ENCODE measurements around the gene PIBF1. TPM values are rescaled to one million over a fixed set of nuclear protein-coding genes. Genes with fewer than 3 reads are reported as not detected.
"Not testable (repeated sequence)": the region's sequence is repeated elsewhere in the genome, so short reads cannot be mapped to it uniquely, and the experiment has no call there.

Gene PIBF1
- total and polyA plus RNA-seq, 12 donors = 3.9 to 24.7 (median 16.5) TPM

DNA sequence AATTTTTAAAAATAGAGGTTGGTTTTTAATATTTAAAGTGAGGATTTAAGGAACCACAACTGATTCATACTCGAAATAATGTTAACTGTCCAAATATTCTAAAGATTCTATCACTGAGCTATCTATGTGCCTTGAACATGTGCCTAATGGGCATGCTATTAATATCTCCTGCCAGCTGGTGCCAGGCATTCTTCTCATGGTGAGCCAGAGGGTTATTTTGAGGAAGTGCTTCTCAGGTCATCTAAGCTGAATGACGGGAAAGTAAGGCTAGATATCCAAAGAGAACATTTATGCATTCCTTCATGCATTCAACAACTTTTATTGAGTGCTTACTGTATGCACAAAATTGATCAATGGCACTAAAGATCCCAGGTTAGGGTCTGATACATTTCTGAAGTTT lies 138.2 kb downstream of the PIBF1 start:
- Histone ChIP-seq H3K27me3 (no peaks in the 10 kb centered on the region), H3K4me3 (no peak overlapping the region), H3K27ac (no peak overlapping the region), H3K36me3 (replicated peaks in 1 of 2) (no peaks in the 10 kb centered on the region), H3K4me1 (replicated peaks in 1 of 2) (no peaks in the 10 kb centered on the region), H3K9me3 (replicated peaks in 1 of 3) (no peaks in the 10 kb centered on the region)
- no peak for DNase-seq
- intact Hi-C loops (cut with DNase I) = no loop called here
- WGBS, 4 donors = 34 to 68% (median 56%) methylated on average over 2 of the region's 2 CpGs
- TF ChIP-seq, protein P1, sequence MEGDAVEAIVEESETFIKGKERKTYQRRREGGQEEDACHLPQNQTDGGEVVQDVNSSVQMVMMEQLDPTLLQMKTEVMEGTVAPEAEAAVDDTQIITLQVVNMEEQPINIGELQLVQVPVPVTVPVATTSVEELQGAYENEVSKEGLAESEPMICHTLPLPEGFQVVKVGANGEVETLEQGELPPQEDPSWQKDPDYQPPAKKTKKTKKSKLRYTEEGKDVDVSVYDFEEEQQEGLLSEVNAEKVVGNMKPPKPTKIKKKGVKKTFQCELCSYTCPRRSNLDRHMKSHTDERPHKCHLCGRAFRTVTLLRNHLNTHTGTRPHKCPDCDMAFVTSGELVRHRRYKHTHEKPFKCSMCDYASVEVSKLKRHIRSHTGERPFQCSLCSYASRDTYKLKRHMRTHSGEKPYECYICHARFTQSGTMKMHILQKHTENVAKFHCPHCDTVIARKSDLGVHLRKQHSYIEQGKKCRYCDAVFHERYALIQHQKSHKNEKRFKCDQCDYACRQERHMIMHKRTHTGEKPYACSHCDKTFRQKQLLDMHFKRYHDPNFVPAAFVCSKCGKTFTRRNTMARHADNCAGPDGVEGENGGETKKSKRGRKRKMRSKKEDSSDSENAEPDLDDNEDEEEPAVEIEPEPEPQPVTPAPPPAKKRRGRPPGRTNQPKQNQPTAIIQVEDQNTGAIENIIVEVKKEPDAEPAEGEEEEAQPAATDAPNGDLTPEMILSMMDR (IDR thresholded peaks at IDR 0.05) = no peak
- no peak for TF ChIP-seq POLR2A (IDR thresholded peaks at IDR 0.05)

DNA sequence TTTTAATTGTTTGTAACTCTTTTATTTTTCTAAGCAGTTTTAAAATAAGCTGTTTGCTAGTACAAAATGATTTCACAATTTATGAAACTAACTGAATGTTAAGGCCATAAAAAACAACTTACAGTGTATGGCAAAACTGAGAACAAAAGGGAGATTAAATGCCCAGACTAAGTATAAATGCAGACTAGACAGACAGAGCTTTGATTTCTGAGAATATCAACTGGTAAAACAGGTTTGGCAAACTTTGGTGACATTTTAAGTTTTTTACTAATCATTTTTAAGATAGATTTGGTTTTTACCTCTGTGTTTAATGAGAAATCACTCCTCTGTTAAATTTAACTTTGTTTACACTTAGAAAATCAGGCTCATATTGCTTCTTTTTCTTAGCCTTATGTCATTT lies 149.4 kb downstream of the PIBF1 start:
- no peak overlapping the region for H3K4me3 ChIP-seq
- no peaks in the 10 kb centered on the region for H3K9me3 ChIP-seq (replicated peaks in 1 of 3)
- intact Hi-C loops (cut with DNase I) = no loop called here
- H3K27ac ChIP-seq = no peak overlapping the region
- DNase-seq = no peak
- no peaks in the 10 kb centered on the region for H3K4me1 ChIP-seq (replicated peaks in 1 of 2)
- no peaks in the 10 kb centered on the region for H3K27me3 ChIP-seq
- no peak for TF ChIP-seq POLR2A (IDR thresholded peaks at IDR 0.05)
- TF ChIP-seq, protein P1 (IDR thresholded peaks at IDR 0.05) = no peak
- no peaks in the 10 kb centered on the region for H3K36me3 ChIP-seq (replicated peaks in 1 of 2)

DNA sequence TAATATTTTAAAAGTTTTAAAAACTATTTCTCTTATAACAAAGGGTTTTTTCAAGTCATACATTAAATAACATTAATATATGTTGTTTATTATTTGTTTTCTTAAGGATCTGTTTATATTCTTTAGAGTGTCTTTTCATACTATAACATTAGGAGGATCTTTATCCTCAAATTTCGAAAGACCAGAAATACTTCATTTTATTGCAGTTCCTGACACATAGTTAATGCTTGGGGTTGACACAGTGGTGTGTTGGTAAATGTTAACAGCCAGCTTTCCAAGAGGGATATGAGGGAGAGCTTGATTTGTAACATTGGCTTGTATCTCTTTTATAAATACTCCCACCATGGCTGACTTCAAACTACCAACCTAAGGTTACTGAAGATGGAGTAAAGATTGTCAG lies 150.3 kb downstream of the PIBF1 start:
- Histone ChIP-seq H3K27me3 (no peaks in the 10 kb centered on the region), H3K4me1 (replicated peaks in 1 of 2) (no peaks in the 10 kb centered on the region), H3K36me3 (replicated peaks in 1 of 2) (no peaks in the 10 kb centered on the region), H3K27ac (no peak overlapping the region), H3K4me3 (no peak overlapping the region), H3K9me3 (replicated peaks in 1 of 3) (no peaks in the 10 kb centered on the region)
- intact Hi-C loops (cut with DNase I) = no loop called here
- WGBS, 4 donors = 95 to 100% (median 99%) methylated on average over 1 of the region's 1 CpG
- TF ChIP-seq, protein P1 (IDR thresholded peaks at IDR 0.05) = no peak
- TF ChIP-seq POLR2A (IDR thresholded peaks at IDR 0.05) = no peak
- no peak for DNase-seq

DNA sequence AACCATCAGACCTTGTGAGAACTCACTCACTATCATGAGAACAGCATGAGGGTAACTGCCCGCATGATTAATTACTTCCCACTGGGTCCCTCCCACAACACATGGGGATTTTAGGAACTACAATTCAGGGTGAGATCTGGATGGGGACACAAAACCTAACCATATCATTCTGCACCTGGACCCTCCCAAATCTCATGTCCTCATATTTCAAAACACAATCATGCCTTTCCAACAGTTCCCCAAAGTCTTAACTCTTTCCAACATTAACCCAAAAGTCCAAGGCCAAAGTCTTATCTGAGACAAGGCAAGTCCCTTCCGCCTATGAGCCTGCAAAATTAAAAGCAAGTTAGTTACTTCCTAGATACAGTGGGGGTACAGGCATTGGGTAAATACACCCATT lies 164.3 kb downstream of the PIBF1 start:
- H3K27ac ChIP-seq; H3K36me3 ChIP-seq (replicated peaks in 1 of 2); H3K27me3 ChIP-seq; DNase-seq; intact Hi-C loops (cut with DNase I); H3K9me3 ChIP-seq (replicated peaks in 1 of 3); H3K4me1 ChIP-seq (replicated peaks in 1 of 2); H3K4me3 ChIP-seq: not testable (repeated sequence)
- 95 to 100% (median 98%) methylated on average over 2 of the region's 2 CpGs for WGBS, 4 donors

DNA sequence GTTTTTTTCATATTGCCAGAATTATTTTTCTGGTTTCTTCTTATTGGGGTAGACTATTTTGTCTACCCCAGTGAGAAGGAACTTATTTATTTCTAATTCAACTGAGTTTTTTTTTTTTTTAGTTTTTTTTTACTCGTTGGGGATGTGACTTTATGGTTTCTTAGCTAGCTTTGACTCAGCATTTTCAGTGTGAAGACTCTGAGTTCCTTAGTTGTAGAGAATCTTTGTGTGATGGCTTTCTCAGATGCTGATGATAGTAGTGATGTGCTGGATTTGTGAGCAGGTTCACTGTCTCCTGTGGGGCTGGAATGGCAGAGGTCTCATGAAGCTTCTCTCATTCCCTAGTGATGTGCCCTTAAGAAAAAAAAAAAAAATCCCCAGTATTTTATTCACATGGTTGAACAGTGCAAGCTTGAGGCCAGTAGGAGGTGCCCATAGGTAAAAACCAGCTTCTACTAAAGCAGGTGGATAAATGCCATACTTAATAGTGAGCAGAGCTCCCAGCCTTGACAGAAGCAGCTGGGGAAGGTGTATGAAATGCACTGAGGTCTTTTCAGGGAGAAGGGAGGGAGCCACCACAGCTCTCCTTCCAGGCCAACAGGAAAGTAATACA lies 170.7 kb downstream of the PIBF1 start:
- Histone ChIP-seq H3K4me1 (replicated peaks in 1 of 2) (no peaks in the 10 kb centered on the region), H3K36me3 (replicated peaks in 1 of 2) (no peaks in the 10 kb centered on the region), H3K27me3 (no peaks in the 10 kb centered on the region), H3K4me3 (no peak overlapping the region), H3K9me3 (replicated peaks in 1 of 3) (no peaks in the 10 kb centered on the region), H3K27ac (no peak overlapping the region)
- intact Hi-C loops (cut with DNase I) = no loop called here
- no peak for DNase-seq
- TF ChIP-seq, protein P1 (IDR thresholded peaks at IDR 0.05) = no peak
- no peak for TF ChIP-seq POLR2A (IDR thresholded peaks at IDR 0.05)
- 87 to 93% (median 92%) methylated on average over 1 of the region's 1 CpG for WGBS, 4 donors

Measured in adrenal gland (tissue), 12 donors.